HepG2 (cell line): ENCODE results near the gene MAP2K7.

ENCODE experiments used
- CTCF ChIP-seq: sonication (generic); formaldehyde crosslinking; IDR thresholded peaks from 2 replicates; pipeline ENCODE4 v1.5.0; 2020; ENCODE audit warnings: mild to moderate bottlenecking, missing genetic modification reagents, moderate library complexity
- ELF1 ChIP-seq: sonication (generic); formaldehyde crosslinking; IDR thresholded peaks from 2 replicates; pipeline ENCODE4 v1.4.0; 2020; ENCODE audit warnings: missing genetic modification reagents
- ZNF350 ChIP-seq: sonication (generic); formaldehyde crosslinking; IDR thresholded peaks from 2 replicates; pipeline ENCODE4 v1.4.0; 2020; ENCODE audit warnings: mild to moderate bottlenecking, low read depth, missing genetic modification reagents, borderline replicate concordance
- ZNF407 ChIP-seq: sonication (generic); formaldehyde crosslinking; IDR thresholded peaks from one replicate; pipeline ENCODE4 v1.5.1; 2020; ENCODE audit warnings: mild to moderate bottlenecking, missing genetic modification reagents; ENCODE audit errors: not compliant biosample characterization
- ZSCAN5A ChIP-seq: sonication (generic); formaldehyde crosslinking; IDR thresholded peaks from 2 replicates; pipeline ENCODE4 v1.8.0; 2022; ENCODE audit warnings: mild to moderate bottlenecking, missing genetic modification reagents, borderline replicate concordance

GRCh38 chr19:7883796-7884570 lies 19.7 kb upstream of the MAP2K7 start:
- no peak for TF ChIP-seq ZSCAN5A (CRISPR knock-in tag)
- no peak for TF ChIP-seq ZNF407 (CRISPR knock-in tag)
- TF ChIP-seq CTCF (CRISPR knock-in tag): no peak
- no peak for TF ChIP-seq ZNF350
- no peak for TF ChIP-seq ELF1 (CRISPR knock-in tag)
